HepG2 (cell line): Measurements from ENCODE around the gene AGAP3. TPM values are rescaled to one million over a fixed set of nuclear protein-coding genes. Genes with fewer than 3 reads are reported as not detected.

Experiments used
- ATAC-seq: fragments of 200-7000 bp; cut with Tn5 transposase; 3 replicates; pipeline ENCODE4 v1.9.1; 2020; ENCODE audit warnings: mild to moderate bottlenecking, moderate library complexity
- BruUV-seq: library from RNA; stranded (reverse); fragments of 400-500 nt; replicated peaks from 2 replicates; lab custom pipeline; 2021; lab: Mats Ljungman, UMichigan
- CTCF ChIA-PET: fragments of 300-600 bp; formaldehyde crosslinking; extraction: SDS; loops from one replicate; lab custom pipeline; 2021; ENCODE audit warnings: low total read pairs, inconsistent platforms, low intra/inter-chr PET ratio; lab: Yijun Ruan, JAX
- POLR2A ChIA-PET: fragments of 350-600 bp; sonication (Branson Sonifier 250); formaldehyde crosslinking; loops from one replicate; lab custom pipeline; 2020; ENCODE audit warnings: antibody characterized with exemption, inconsistent platforms; lab: Yijun Ruan, JAX
- DNase-seq: peaks from one replicate; pipeline ENCODE4 v3.0.0-alpha.2; 2015; ENCODE audit warnings: low spot score
- FAIRE-seq: peaks from 3 replicates; lab custom pipeline; 2011; peaks lifted over from hg19 to GRCh38; lab: Jason Lieb, UNC
- H2AFZ ChIP-seq: one replicate; pipeline ENCODE4 v1.6.1; 2011; ENCODE audit warnings: low read length, inconsistent platforms
- H3K27ac ChIP-seq: fragments of 300-600 bp; 3 replicates; pipeline ENCODE4 v1.8.0; 2011; ENCODE audit warnings: mixed run types, mild to moderate bottlenecking, mixed read lengths, low read length, inconsistent platforms; ENCODE audit not compliant: insufficient read depth; ENCODE audit errors: extremely low read length
- H3K27me3 ChIP-seq, 2 experiments: fragments of 200-600 bp in 1 of 2; 2 replicates in 1 of 2; 3 replicates in 1 of 2; pipeline versions ENCODE4 v1.6.0 to v1.8.0; 2011; ENCODE audit warnings: low read length in 2 of 2, mild to moderate bottlenecking in 2 of 2, moderate library complexity in 2 of 2, inconsistent platforms in 1 of 2; ENCODE audit not compliant: insufficient read depth in 2 of 2, control insufficient read depth in 1 of 2
- H3K36me3 ChIP-seq, 2 experiments: fragments of 200-600 bp in 1 of 2; replicated peaks in 1 of 2; 2 replicates in 1 of 2; 3 replicates in 1 of 2; pipeline versions ENCODE4 v1.5.1 to v1.8.0; 2011; ENCODE audit warnings: low read length in 2 of 2, inconsistent platforms in 1 of 2; ENCODE audit not compliant: insufficient read depth in 2 of 2, control insufficient read depth in 1 of 2
- H3K4me1 ChIP-seq: 2 replicates; pipeline ENCODE4 v1.5.1; 2012; ENCODE audit warnings: low read length, inconsistent platforms; ENCODE audit not compliant: insufficient read depth
- H3K4me2 ChIP-seq: 2 replicates; pipeline ENCODE4 v1.6.0; 2011; ENCODE audit warnings: low read depth, low read length, inconsistent platforms
- H3K4me3 ChIP-seq, 3 experiments: fragments of 200-600 bp in 1 of 3; sonication (generic), shearing (Covaris generic) in 1 of 3; replicated peaks in 1 of 3; 2 replicates each; pipeline ENCODE4 v1.5.1; 2011 to 2016; ENCODE audit warnings: low read length in 3 of 3, inconsistent platforms in 2 of 3, low read depth in 2 of 3, mild to moderate bottlenecking in 2 of 3, control low read depth in 1 of 3, mixed read lengths in 1 of 3; ENCODE audit not compliant: insufficient read depth in 1 of 3
- H3K79me2 ChIP-seq: one replicate; pipeline ENCODE4 v1.6.1; 2011; ENCODE audit warnings: low read length, inconsistent platforms; ENCODE audit not compliant: insufficient read depth
- H3K9ac ChIP-seq: 2 replicates; pipeline ENCODE4 v1.6.0; 2011; ENCODE audit warnings: mild to moderate bottlenecking, low read depth, low read length, inconsistent platforms; ENCODE audit not compliant: insufficient read depth
- H3K9me3 ChIP-seq: 2 replicates; pipeline ENCODE4 v1.5.1; 2012; ENCODE audit warnings: mild to moderate bottlenecking, low read length
- H4K20me1 ChIP-seq: 2 replicates; pipeline ENCODE4 v1.6.0; 2011; ENCODE audit warnings: inconsistent platforms, mild to moderate bottlenecking, low read length, moderate library complexity; ENCODE audit not compliant: insufficient read depth
- ARNT ChIP-seq: fragments of 450-650 bp; IDR thresholded peaks from 2 replicates; pipeline ENCODE4 v1.6.1; 2017
- CBX1 ChIP-seq: IDR thresholded peaks from one replicate; pipeline ENCODE4 v1.6.1; 2016; ENCODE audit warnings: antibody characterized with exemption, low read depth
- DR1 ChIP-seq: sonication (generic); formaldehyde crosslinking; IDR thresholded peaks from 2 replicates; pipeline ENCODE4 v1.8.0; 2021; ENCODE audit warnings: mild to moderate bottlenecking, missing genetic modification reagents, inconsistent platforms
- E2F1 ChIP-seq: sonication (generic); formaldehyde crosslinking; IDR thresholded peaks from 2 replicates; pipeline ENCODE4 v1.5.0; 2020; ENCODE audit warnings: missing genetic modification reagents
- E2F5 ChIP-seq: sonication (generic); formaldehyde crosslinking; conservative IDR thresholded peaks from 2 replicates; pipeline ENCODE4 v1.4.0; 2020; ENCODE audit warnings: missing genetic modification reagents
- HNRNPK ChIP-seq: fragments of 200-400 bp; formaldehyde crosslinking; IDR thresholded peaks from 2 replicates; pipeline ENCODE4 v1.6.1; 2018; ENCODE audit warnings: low read length, low read depth, moderate library complexity, mild to moderate bottlenecking; ENCODE audit not compliant: poor library complexity, severe bottlenecking
- NFE2 ChIP-seq: sonication (generic); formaldehyde crosslinking; IDR thresholded peaks from 2 replicates; pipeline ENCODE4 v1.4.0; 2020; ENCODE audit warnings: missing genetic modification reagents
- PAX8 ChIP-seq: sonication (generic); formaldehyde crosslinking; IDR thresholded peaks from 2 replicates; pipeline ENCODE4 v1.8.0; 2022; ENCODE audit warnings: mild to moderate bottlenecking, missing genetic modification reagents, borderline replicate concordance
- PCBP1 ChIP-seq: fragments of 200-400 bp; formaldehyde crosslinking; IDR thresholded peaks from 2 replicates; pipeline ENCODE4 v1.6.1; 2017; ENCODE audit warnings: mild to moderate bottlenecking, low read depth, low read length, borderline replicate concordance
- POGZ ChIP-seq: sonication (generic); formaldehyde crosslinking; IDR thresholded peaks from 2 replicates; pipeline ENCODE4 v1.4.0; 2020; ENCODE audit warnings: mild to moderate bottlenecking, missing genetic modification reagents
- XRCC5 ChIP-seq: fragments of 200-400 bp; formaldehyde crosslinking; optimal IDR thresholded peaks from 2 replicates; pipeline ENCODE3; 2017; ENCODE audit warnings: mild to moderate bottlenecking, low read length
- ZNF607 ChIP-seq: sonication (generic); formaldehyde crosslinking; IDR thresholded peaks from 2 replicates; pipeline ENCODE4 v1.5.1; 2020; ENCODE audit warnings: missing genetic modification reagents, mild to moderate bottlenecking, borderline replicate concordance
- ZNF724P ChIP-seq: sonication (generic); formaldehyde crosslinking; IDR thresholded peaks from 2 replicates; pipeline ENCODE4 v1.8.0; 2022; ENCODE audit warnings: missing genetic modification reagents, borderline replicate concordance
- ZSCAN20 ChIP-seq: sonication (generic); formaldehyde crosslinking; IDR thresholded peaks from 2 replicates; pipeline ENCODE4 v1.4.0; 2020; ENCODE audit warnings: missing genetic modification reagents, mild to moderate bottlenecking, borderline replicate concordance
- WGBS: methylation state at CpG from one replicate; pipeline ENCODE4 v1.1.6; 2017; ENCODE audit warnings: low lambda C conversion rate; 5-methylcytosine and 5-hydroxymethylcytosine counted together
- in situ Hi-C: cut with HindIII; loops from 2 replicates; pipeline ENCODE4 v1.10.0; 2017; ENCODE audit warnings: low pct_unique_long_range_greater_than_20kb; ENCODE audit not compliant: extremely low pct_ligation_motif_present
- intact Hi-C: fragments of 100-400 bp; cut with micrococcal nuclease; formaldehyde crosslinking; loops from one replicate; pipeline ENCODE4 v1.10.0; 2022; ENCODE audit not compliant: unreplicated experiment
- polyA plus RNA-seq, 8 experiments: library from polyadenylated mRNA; depleted of rRNA in 3 of 8; stranded (reverse) in 7 of 8; unstranded in 1 of 8; fragments of >200 nt; fragmentation: Illumina TruSeq in 4 of 8; extraction: Trizol in 4 of 8; gene quantifications; 2 replicates each; pipeline versions ENCODE4 v1.2.1 to v1.2.3, GENCODE V29; 2011 to 2016; ENCODE audit warnings: low read depth in 4 of 8, missing spikeins in 1 of 8, mixed read lengths in 1 of 8; ENCODE audit not compliant: insufficient read depth in 1 of 8
- total RNA-seq, 5 experiments: library from RNA; depleted of rRNA; stranded (reverse); fragments of >200 nt; fragmentation: Illumina TruSeq; extraction: Trizol; gene quantifications; 2 replicates each; pipeline ENCODE4 v1.2.3, GENCODE V29; 2016; ENCODE audit warnings: low read depth in 1 of 5
- TF ChIP-seq, protein P1 (sequence below): sonication (generic); formaldehyde crosslinking; IDR thresholded peaks from 2 replicates; pipeline ENCODE4 v1.5.0; 2020; ENCODE audit warnings: missing genetic modification reagents
- TF ChIP-seq, protein P2 (sequence below): IDR thresholded peaks from 2 replicates; pipeline ENCODE4 v1.6.1; 2016; ENCODE audit warnings: missing compliant biosample characterization, missing genetic modification reagents, borderline replicate concordance

The AGAP3 gene
- total and polyA plus RNA-seq, 2 of the 13 experiments (the other 11 are each of a cell fraction or from before 2014, with no cell fraction given): 31.3 to 61.4 TPM

DNA sequence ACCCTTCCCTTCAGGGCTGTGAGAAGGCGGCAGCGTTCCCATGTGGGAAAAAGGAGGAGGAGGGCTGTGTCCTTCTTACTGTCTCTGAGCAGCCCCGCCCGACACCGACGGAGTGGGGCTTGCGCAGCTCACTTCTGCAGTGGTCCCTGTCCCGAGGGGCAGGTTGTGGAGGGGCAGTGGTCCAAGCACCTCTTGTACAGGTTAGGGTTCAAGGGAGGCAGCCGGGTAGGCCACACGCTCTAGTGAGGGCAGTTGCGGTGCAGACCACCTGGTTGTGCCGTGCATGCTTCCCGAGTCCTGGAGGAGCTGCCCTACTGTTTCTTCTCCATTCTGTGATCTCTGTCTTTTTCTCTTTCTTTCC, 32.8 kb downstream of the AGAP3 start:
- in situ Hi-C loops: no loop called here
- intact Hi-C loops: no loop called here
- H3K4me1 ChIP-seq: no peaks in the 10 kb centered on the region
- no peak overlapping the region for H2AFZ ChIP-seq
- ChIA-PET CTCF (no interaction called here), POLR2A (no interaction called here)
- no peaks in the 10 kb centered on the region for H3K27me3 ChIP-seq
- H3K79me2 ChIP-seq: peaks cover 5% of the 10 kb centered on the region
- H4K20me1 ChIP-seq: peaks cover 9% of the 10 kb centered on the region; the same call in 1 of the 2 replicates
- peaks cover 21 to 45% of the 10 kb centered on the region in 2 experiments; a peak in 4 of 5 replicates for H3K36me3 ChIP-seq
- DNase-seq: no peak
- H3K4me2 ChIP-seq: no peak overlapping the region
- 98% methylated on average over 9 of the region's 13 CpGs for WGBS
- BruUV-seq: no TSS peak
- no peak overlapping the region for H3K27ac ChIP-seq
- no peaks in the 10 kb centered on the region for H3K9me3 ChIP-seq
- H3K4me3 ChIP-seq: no peak overlapping the region
- no peak for ATAC-seq
- H3K9ac ChIP-seq: no peak overlapping the region
- no peak for FAIRE-seq
- TF ChIP-seq HNRNPK (no peak), E2F5 (CRISPR knock-in tag) (no peak), ARNT (no peak), DR1 (CRISPR knock-in tag) (no peak), XRCC5 (no peak), POGZ (CRISPR knock-in tag) (no peak), CBX1 (no peak), ZNF607 (CRISPR knock-in tag) (no peak)

GRCh38 chr7:151119902-151120301, 33.6 kb downstream of the AGAP3 start:
- no peak overlapping the region for H3K27ac ChIP-seq
- H3K36me3 ChIP-seq: peaks cover 21 to 52% of the 10 kb centered on the region in 2 experiments; a peak in 4 of 5 replicates
- FAIRE-seq: no peak
- peaks cover 5% of the 10 kb centered on the region for H3K79me2 ChIP-seq
- no peak overlapping the region for H3K4me2 ChIP-seq
- intact Hi-C loops: no loop called here
- no peaks in the 10 kb centered on the region for H3K9me3 ChIP-seq
- no TSS peak for BruUV-seq
- POLR2A ChIA-PET: no interaction called here
- CTCF ChIA-PET: no interaction called here
- in situ Hi-C loops: loop anchor here (10.0 kb wide), 1 partner anchor 185 kb away; no protein-coding TSS in a partner anchor
- no peak overlapping the region for H3K9ac ChIP-seq
- no peak overlapping the region for H3K4me3 ChIP-seq
- H3K4me1 ChIP-seq: no peaks in the 10 kb centered on the region
- H4K20me1 ChIP-seq: peaks cover 12% of the 10 kb centered on the region; the same call in 1 of the 2 replicates
- no peaks in the 10 kb centered on the region for H3K27me3 ChIP-seq
- H2AFZ ChIP-seq: no peak overlapping the region
- ATAC-seq: no peak
- WGBS: 98% methylated on average over 24 of the region's 27 CpGs
- no peak for DNase-seq
- TF ChIP-seq ZSCAN20 (CRISPR knock-in tag) (no peak), PCBP1 (no peak), PAX8 (no peak), ZNF724P (CRISPR knock-in tag) (no peak), NFE2 (no peak), E2F1 (CRISPR knock-in tag) (no peak)
- TF ChIP-seq, protein P1, sequence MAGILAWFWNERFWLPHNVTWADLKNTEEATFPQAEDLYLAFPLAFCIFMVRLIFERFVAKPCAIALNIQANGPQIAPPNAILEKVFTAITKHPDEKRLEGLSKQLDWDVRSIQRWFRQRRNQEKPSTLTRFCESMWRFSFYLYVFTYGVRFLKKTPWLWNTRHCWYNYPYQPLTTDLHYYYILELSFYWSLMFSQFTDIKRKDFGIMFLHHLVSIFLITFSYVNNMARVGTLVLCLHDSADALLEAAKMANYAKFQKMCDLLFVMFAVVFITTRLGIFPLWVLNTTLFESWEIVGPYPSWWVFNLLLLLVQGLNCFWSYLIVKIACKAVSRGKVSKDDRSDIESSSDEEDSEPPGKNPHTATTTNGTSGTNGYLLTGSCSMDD (CRISPR knock-in tag): no peak
- TF ChIP-seq, protein P2, sequence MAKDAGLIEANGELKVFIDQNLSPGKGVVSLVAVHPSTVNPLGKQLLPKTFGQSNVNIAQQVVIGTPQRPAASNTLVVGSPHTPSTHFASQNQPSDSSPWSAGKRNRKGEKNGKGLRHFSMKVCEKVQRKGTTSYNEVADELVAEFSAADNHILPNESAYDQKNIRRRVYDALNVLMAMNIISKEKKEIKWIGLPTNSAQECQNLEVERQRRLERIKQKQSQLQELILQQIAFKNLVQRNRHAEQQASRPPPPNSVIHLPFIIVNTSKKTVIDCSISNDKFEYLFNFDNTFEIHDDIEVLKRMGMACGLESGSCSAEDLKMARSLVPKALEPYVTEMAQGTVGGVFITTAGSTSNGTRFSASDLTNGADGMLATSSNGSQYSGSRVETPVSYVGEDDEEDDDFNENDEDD (CRISPR knock-in tag): no peak
